ENCODE data around the gene RELB.

Gene RELB

GRCh38 chr19:44988896-44989556 is 12.2 kb upstream of the RELB start:
- Histone ChIP-seq H3K79me2 (ENCODE audit: insufficient read depth, low read length) (no peaks in the 10 kb centered on the region), H3K9ac (ENCODE audit: low read depth, low read length, poor library complexity, severe bottlenecking) (no peak overlapping the region), H3K4me1 (ENCODE audit: insufficient read depth, low read length, poor library complexity, severe bottlenecking) (no peaks in the 10 kb centered on the region), H2AFZ (ENCODE audit: low read length) (no peak overlapping the region), H3K9me3 (ENCODE audit: insufficient read depth, low read depth, low read length) (no peaks in the 10 kb centered on the region), H3K27me3 (ENCODE audit: insufficient read depth, low read length, poor library complexity, severe bottlenecking) (no peaks in the 10 kb centered on the region), H3F3A (ENCODE audit: low read depth) (no peaks in the 10 kb centered on the region), H3K4me2 (ENCODE audit: low read depth, low read length, poor library complexity, severe bottlenecking) (no peak overlapping the region), H3K9me2 (replicated peaks; ENCODE audit: low read depth, low read length) (no peaks in the 10 kb centered on the region), H3K36me3 (ENCODE audit: insufficient read depth, low read length) (peaks cover 69% of the 10 kb centered on the region; the same call in 1 of the 2 replicates), H4K20me1 (ENCODE audit: insufficient read depth, low read length, poor library complexity, severe bottlenecking) (no peaks in the 10 kb centered on the region), H3K4me3 (ENCODE audit: low read length, poor library complexity, severe bottlenecking) (no peak overlapping the region)
- TF ChIP-seq EZH2phosphoT487 (IDR thresholded peaks at IDR 0.05; ENCODE audit: borderline replicate concordance), result no peak
- TF ChIP-seq, protein P1, sequence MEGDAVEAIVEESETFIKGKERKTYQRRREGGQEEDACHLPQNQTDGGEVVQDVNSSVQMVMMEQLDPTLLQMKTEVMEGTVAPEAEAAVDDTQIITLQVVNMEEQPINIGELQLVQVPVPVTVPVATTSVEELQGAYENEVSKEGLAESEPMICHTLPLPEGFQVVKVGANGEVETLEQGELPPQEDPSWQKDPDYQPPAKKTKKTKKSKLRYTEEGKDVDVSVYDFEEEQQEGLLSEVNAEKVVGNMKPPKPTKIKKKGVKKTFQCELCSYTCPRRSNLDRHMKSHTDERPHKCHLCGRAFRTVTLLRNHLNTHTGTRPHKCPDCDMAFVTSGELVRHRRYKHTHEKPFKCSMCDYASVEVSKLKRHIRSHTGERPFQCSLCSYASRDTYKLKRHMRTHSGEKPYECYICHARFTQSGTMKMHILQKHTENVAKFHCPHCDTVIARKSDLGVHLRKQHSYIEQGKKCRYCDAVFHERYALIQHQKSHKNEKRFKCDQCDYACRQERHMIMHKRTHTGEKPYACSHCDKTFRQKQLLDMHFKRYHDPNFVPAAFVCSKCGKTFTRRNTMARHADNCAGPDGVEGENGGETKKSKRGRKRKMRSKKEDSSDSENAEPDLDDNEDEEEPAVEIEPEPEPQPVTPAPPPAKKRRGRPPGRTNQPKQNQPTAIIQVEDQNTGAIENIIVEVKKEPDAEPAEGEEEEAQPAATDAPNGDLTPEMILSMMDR (conservative IDR thresholded peaks at IDR 0.05; ENCODE audit: low read length), result peak; percentile 67

DNA sequence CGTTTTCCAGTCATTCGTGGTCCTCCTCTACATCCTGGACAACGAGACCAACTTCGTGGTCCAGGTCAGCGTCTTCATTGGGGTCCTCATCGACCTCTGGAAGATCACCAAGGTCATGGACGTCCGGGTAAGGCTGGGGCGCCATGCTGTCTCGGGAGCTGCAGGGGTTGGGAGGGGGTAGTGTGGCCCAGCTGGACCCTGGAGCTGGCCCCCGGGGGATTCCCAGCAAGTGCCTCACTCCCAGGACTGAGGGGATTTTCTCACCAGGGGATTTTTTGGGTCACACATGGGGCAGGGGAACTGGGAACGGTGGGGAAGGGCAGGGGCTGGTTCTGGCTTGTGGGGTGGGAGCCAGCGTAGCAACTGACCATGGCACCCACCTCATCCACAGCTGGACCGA is 10.8 kb upstream of the RELB start:
- no peak overlapping the region for H3K4me3 ChIP-seq (ENCODE audit: low read length, poor library complexity, severe bottlenecking)
- no peak overlapping the region for H2AFZ ChIP-seq (ENCODE audit: low read length)
- H3K79me2 ChIP-seq (ENCODE audit: insufficient read depth, low read length), result no peaks in the 10 kb centered on the region
- no peak for TF ChIP-seq EZH2phosphoT487 (IDR thresholded peaks at IDR 0.05; ENCODE audit: borderline replicate concordance)
- TF ChIP-seq, protein P1 (conservative IDR thresholded peaks at IDR 0.05; ENCODE audit: low read length), result no peak
- no peaks in the 10 kb centered on the region for H4K20me1 ChIP-seq (ENCODE audit: insufficient read depth, low read length, poor library complexity, severe bottlenecking)
- no peaks in the 10 kb centered on the region for H3K4me1 ChIP-seq (ENCODE audit: insufficient read depth, low read length, poor library complexity, severe bottlenecking)
- H3K9me2 ChIP-seq (replicated peaks; ENCODE audit: low read depth, low read length), result no peaks in the 10 kb centered on the region
- H3K36me3 ChIP-seq (ENCODE audit: insufficient read depth, low read length), result peaks cover 59% of the 10 kb centered on the region; the same call in 1 of the 2 replicates
- no peaks in the 10 kb centered on the region for H3K27me3 ChIP-seq (ENCODE audit: insufficient read depth, low read length, poor library complexity, severe bottlenecking)
- H3K4me2 ChIP-seq (ENCODE audit: low read depth, low read length, poor library complexity, severe bottlenecking), result no peak overlapping the region
- H3F3A ChIP-seq (ENCODE audit: low read depth), result no peaks in the 10 kb centered on the region
- no peaks in the 10 kb centered on the region for H3K9me3 ChIP-seq (ENCODE audit: insufficient read depth, low read depth, low read length)
- no peak overlapping the region for H3K9ac ChIP-seq (ENCODE audit: low read depth, low read length, poor library complexity, severe bottlenecking)

DNA sequence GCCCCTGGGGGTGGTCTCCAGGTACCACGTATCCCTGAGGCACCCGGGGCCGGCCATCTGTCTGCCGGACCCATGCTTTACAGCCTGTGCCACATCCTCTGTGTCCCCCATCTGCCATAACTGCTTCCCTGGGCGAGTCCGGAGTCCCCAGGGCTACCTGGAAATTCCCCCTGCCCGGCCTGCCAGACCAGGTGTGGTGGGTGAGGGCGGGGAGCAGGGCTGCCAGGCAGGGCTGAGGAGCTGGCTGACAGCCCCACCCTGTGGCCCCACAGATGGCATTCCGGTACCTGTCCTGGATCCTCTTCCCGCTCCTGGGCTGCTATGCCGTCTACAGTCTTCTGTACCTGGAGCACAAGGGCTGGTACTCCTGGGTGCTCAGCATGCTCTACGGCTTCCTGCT is 10.3 kb upstream of the RELB start:
- H3K4me2 ChIP-seq (ENCODE audit: low read depth, low read length, poor library complexity, severe bottlenecking), result no peak overlapping the region
- no peaks in the 10 kb centered on the region for H3K27me3 ChIP-seq (ENCODE audit: insufficient read depth, low read length, poor library complexity, severe bottlenecking)
- no peak overlapping the region for H2AFZ ChIP-seq (ENCODE audit: low read length)
- no peak overlapping the region for H3K4me3 ChIP-seq (ENCODE audit: low read length, poor library complexity, severe bottlenecking)
- no peak for TF ChIP-seq EZH2phosphoT487 (IDR thresholded peaks at IDR 0.05; ENCODE audit: borderline replicate concordance)
- TF ChIP-seq, protein P1 (conservative IDR thresholded peaks at IDR 0.05; ENCODE audit: low read length), result no peak
- H3K79me2 ChIP-seq (ENCODE audit: insufficient read depth, low read length), result no peaks in the 10 kb centered on the region
- no peaks in the 10 kb centered on the region for H3K9me2 ChIP-seq (replicated peaks; ENCODE audit: low read depth, low read length)
- no peaks in the 10 kb centered on the region for H3K9me3 ChIP-seq (ENCODE audit: insufficient read depth, low read depth, low read length)
- no peaks in the 10 kb centered on the region for H3F3A ChIP-seq (ENCODE audit: low read depth)
- H3K4me1 ChIP-seq (ENCODE audit: insufficient read depth, low read length, poor library complexity, severe bottlenecking), result no peaks in the 10 kb centered on the region
- no peaks in the 10 kb centered on the region for H4K20me1 ChIP-seq (ENCODE audit: insufficient read depth, low read length, poor library complexity, severe bottlenecking)
- H3K36me3 ChIP-seq (ENCODE audit: insufficient read depth, low read length), result peaks cover 54% of the 10 kb centered on the region; the same call in 1 of the 2 replicates
- no peak overlapping the region for H3K9ac ChIP-seq (ENCODE audit: low read depth, low read length, poor library complexity, severe bottlenecking)

Measured in Loucy (cell line).